NK-92 treated with Interleukin-12 subunit alpha and Interleukin-12 subunit beta, amount 100 ng/mL, for 24 hours (cell line): ENCODE results near the gene FAM43B.
"Not testable (repeated sequence)": the region's sequence is repeated elsewhere in the genome, so short reads cannot be mapped to it uniquely, and the experiment has no call there.

Experiments used
- DNase-seq: peaks from one replicate; lab custom pipeline; 2025; lab: John Stamatoyannopoulos, UW

FAM43B gene

GRCh38 chr1:20551945-20552727 is at the start of gene FAM43B:
TSS of gene FAM43B (plus strand) at chr1:20552573. CDS start at chr1:20552974, 401 bp downstream.
- no peak for DNase-seq

- no peak for DNase-seq
Measured at GRCh38 chr1:20505488-20505887, 46.9 kb upstream of the FAM43B start.

- DNase-seq = no peak
Measured at GRCh38 chr1:20507248-20507563, 45.2 kb upstream of the FAM43B start.

- DNase-seq = peak; percentile 91
Measured at GRCh38 chr1:20507564-20508410, 44.6 kb upstream of the FAM43B start, which contains the start of gene MUL1. TSS of gene MUL1 (minus strand) at chr1:20508151. CDS start at chr1:20508024, 127 bp downstream.

GRCh38 chr1:20508411-20508771 is 44.0 kb upstream of the FAM43B start:
- no peak for DNase-seq

GRCh38 chr1:20511518-20512428 is 40.6 kb upstream of the FAM43B start:
- no peak for DNase-seq

GRCh38 chr1:20519609-20520262 is 32.6 kb upstream of the FAM43B start:
- not testable (repeated sequence) for DNase-seq

GRCh38 chr1:20521960-20522861 is 30.2 kb upstream of the FAM43B start:
- DNase-seq = peak; percentile 31

- no peak for DNase-seq
Measured at GRCh38 chr1:20526267-20526666, 26.1 kb upstream of the FAM43B start.

- no peak for DNase-seq
Measured at GRCh38 chr1:20528221-20528620, 24.2 kb upstream of the FAM43B start.

- DNase-seq = no peak
Measured at GRCh38 chr1:20530306-20530705, 22.1 kb upstream of the FAM43B start.

GRCh38 chr1:20530901-20531300 is 21.5 kb upstream of the FAM43B start:
- DNase-seq = no peak

- DNase-seq = no peak
Measured at GRCh38 chr1:20533635-20534034, 18.7 kb upstream of the FAM43B start.

- no peak for DNase-seq
Measured at GRCh38 chr1:20534659-20535417, 17.5 kb upstream of the FAM43B start.

- no peak for DNase-seq
Measured at GRCh38 chr1:20538227-20538626, 14.1 kb upstream of the FAM43B start.

GRCh38 chr1:20538760-20539551 is 13.4 kb upstream of the FAM43B start:
- no peak for DNase-seq

- DNase-seq = no peak
Measured at GRCh38 chr1:20540281-20540680, 12.1 kb upstream of the FAM43B start.

GRCh38 chr1:20546637-20547036 is 5.7 kb upstream of the FAM43B start:
- DNase-seq = no peak

- DNase-seq = no peak
Measured at GRCh38 chr1:20551161-20551560, 1.2 kb upstream of the FAM43B start.
